ENCODE measurements around the gene PEX11G. TPM values are rescaled to one million over a fixed set of nuclear protein-coding genes. Genes with fewer than 3 reads are reported as not detected.

Gene PEX11G
- total and polyA plus RNA-seq, 8 donors: 1.5 to 6.8 (median 2.5) TPM

DNA sequence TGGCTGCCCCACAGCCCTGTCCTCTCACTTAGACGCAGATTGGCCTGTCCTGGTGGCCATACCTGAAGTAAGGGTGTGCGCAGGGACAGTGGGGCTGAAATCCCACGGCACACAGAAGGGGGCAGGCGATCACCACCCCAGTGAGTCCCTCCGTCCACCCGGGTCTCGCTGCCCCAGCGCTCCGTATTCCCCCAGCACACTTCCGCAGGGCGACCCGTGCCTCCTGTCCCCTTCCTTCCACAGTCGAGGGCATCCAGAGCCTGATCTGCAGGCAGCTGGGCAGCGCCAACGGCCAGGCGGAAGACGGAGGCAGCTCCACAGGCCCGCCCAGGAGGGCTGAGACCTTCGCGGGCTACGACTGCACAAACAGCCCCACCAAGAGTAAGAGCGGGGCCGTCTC lies 25.3 kb downstream of the PEX11G start:
- no peaks in the 10 kb centered on the region for H3K4me1 ChIP-seq
- TF ChIP-seq, protein P1, sequence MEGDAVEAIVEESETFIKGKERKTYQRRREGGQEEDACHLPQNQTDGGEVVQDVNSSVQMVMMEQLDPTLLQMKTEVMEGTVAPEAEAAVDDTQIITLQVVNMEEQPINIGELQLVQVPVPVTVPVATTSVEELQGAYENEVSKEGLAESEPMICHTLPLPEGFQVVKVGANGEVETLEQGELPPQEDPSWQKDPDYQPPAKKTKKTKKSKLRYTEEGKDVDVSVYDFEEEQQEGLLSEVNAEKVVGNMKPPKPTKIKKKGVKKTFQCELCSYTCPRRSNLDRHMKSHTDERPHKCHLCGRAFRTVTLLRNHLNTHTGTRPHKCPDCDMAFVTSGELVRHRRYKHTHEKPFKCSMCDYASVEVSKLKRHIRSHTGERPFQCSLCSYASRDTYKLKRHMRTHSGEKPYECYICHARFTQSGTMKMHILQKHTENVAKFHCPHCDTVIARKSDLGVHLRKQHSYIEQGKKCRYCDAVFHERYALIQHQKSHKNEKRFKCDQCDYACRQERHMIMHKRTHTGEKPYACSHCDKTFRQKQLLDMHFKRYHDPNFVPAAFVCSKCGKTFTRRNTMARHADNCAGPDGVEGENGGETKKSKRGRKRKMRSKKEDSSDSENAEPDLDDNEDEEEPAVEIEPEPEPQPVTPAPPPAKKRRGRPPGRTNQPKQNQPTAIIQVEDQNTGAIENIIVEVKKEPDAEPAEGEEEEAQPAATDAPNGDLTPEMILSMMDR (IDR thresholded peaks at IDR 0.05): no peak
- no peak overlapping the region for H3K27ac ChIP-seq
- peaks cover 0 to 69% (median 46%) of the 10 kb centered on the region in 3 donors for H3K36me3 ChIP-seq
- WGBS, 2 donors: 95% methylated on average over 21 to 23 of the region's 23 CpGs
- intact Hi-C loops (cut with DNase I): no loop called here
- ATAC-seq (no peak), DNase-seq (no peak), FAIRE-seq (no peak)
- H3K9me3 ChIP-seq: no peaks in the 10 kb centered on the region
- H3K4me3 ChIP-seq: no peak overlapping the region
- no peaks in the 10 kb centered on the region for H3K27me3 ChIP-seq

DNA sequence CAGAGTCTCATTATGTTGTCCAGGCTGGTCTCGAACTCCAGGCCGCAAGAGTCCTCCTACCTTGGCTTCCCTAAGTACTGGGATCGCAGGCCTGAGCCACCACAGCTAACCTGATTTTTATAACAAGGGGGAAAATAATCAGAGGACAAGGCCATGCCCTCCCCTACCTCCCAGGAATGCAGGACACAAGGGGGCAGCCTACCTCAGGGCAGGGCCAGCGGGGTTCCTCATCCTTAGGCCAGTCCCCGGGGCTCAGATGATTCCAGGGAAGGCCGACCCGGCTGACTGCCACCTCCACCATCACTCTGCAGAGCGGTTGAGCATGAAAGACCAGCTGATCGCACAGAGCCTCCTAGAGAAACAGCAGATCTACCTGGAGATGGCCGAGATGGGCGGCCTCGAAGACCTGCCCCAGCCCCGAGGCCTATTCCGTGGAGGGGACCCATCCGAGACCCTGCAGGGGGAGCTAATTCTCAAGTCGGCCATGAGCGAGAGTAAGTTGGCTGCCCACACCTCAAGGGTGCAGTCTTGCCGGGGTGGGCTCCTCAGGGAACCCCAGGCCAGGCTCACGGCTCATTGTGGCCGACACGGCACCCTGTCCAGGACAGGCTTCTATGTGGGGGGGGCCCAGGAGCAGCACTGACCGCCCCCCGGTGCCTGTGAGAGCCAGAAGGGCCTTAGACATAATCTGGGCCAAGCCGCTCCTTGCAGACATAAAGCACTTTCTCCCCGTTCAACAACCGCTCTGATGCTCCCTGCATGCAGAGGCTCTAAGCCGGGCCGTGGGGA lies 26.8 kb downstream of the PEX11G start:
- Histone ChIP-seq H3K4me1 (no peaks in the 10 kb centered on the region), H3K27ac (no peak overlapping the region), H3K9me3 (no peaks in the 10 kb centered on the region), H3K27me3 (no peaks in the 10 kb centered on the region), H3K36me3 (peaks cover 0 to 60% (median 36%) of the 10 kb centered on the region in 3 donors), H3K4me3 (no peak overlapping the region)
- FAIRE-seq (no peak), ATAC-seq (no peak), DNase-seq (no peak)
- TF ChIP-seq, protein P1 (IDR thresholded peaks at IDR 0.05): no peak
- 92% methylated on average over 28 of the region's 28 CpGs for WGBS, 2 donors
- intact Hi-C loops (cut with DNase I): no loop called here

GRCh38 chr19:7460562-7460966 lies 28.3 kb downstream of the PEX11G start:
- FAIRE-seq (no peak), ATAC-seq (no peak)

GRCh38 chr19:7459773-7460172 lies 29.1 kb downstream of the PEX11G start:
- no peak overlapping the region for H3K27ac ChIP-seq
- H3K4me1 ChIP-seq: no peaks in the 10 kb centered on the region
- intact Hi-C loops (cut with DNase I): no loop called here
- TF ChIP-seq, protein P1 (IDR thresholded peaks at IDR 0.05): no peak
- no peaks in the 10 kb centered on the region for H3K9me3 ChIP-seq
- DNase-seq: no peak
- no peak overlapping the region for H3K4me3 ChIP-seq
- no peak for FAIRE-seq
- peaks cover 2 to 61% (median 32%) of the 10 kb centered on the region in 3 donors for H3K36me3 ChIP-seq
- H3K27me3 ChIP-seq: no peaks in the 10 kb centered on the region
- WGBS, 2 donors: 93 to 95% methylated on average over 20 of the region's 20 CpGs
- no peak for ATAC-seq

More at GRCh38 chr19:7460562-7460966, 28.3 kb downstream of the PEX11G start:
- TF ChIP-seq, protein P1 (IDR thresholded peaks at IDR 0.05): no peak
- no peak for DNase-seq
- Histone ChIP-seq H3K27me3 (no peaks in the 10 kb centered on the region), H3K9me3 (no peaks in the 10 kb centered on the region), H3K27ac (no peak overlapping the region), H3K4me1 (no peaks in the 10 kb centered on the region), H3K4me3 (no peak overlapping the region), H3K36me3 (peaks cover 2 to 65% (median 36%) of the 10 kb centered on the region in 3 donors)
- WGBS, 2 donors: 92 to 95% methylated on average over 14 of the region's 14 CpGs
- intact Hi-C loops (cut with DNase I): no loop called here

GRCh38 chr19:7458675-7459074 lies 30.2 kb downstream of the PEX11G start:
- no peak for FAIRE-seq
- Histone ChIP-seq H3K9me3 (no peaks in the 10 kb centered on the region), H3K36me3 (peaks cover 2 to 58% (median 30%) of the 10 kb centered on the region in 3 donors), H3K4me1 (no peaks in the 10 kb centered on the region), H3K4me3 (no peak overlapping the region), H3K27ac (no peak overlapping the region), H3K27me3 (no peaks in the 10 kb centered on the region)
- intact Hi-C loops (cut with DNase I): no loop called here
- 92 to 99% methylated on average over 9 of the region's 9 CpGs for WGBS, 2 donors
- TF ChIP-seq, protein P1 (IDR thresholded peaks at IDR 0.05): no peak
- no peak for DNase-seq
- no peak for ATAC-seq

Measured in pancreas (tissue), 10 donors.